Mesendoderm (in vitro differentiated cells): Measurements from ENCODE around the gene ACO2.

ENCODE experiments used
- DNase-seq: peaks from one replicate; pipeline ENCODE4 v3.0.0; 2013
- H2AK5ac ChIP-seq: 2 replicates; pipeline ENCODE4 v1.6.1; 2013; ENCODE audit warnings: low read length, inconsistent platforms
- H2BK120ac ChIP-seq: 2 replicates; pipeline ENCODE4 v1.6.1; 2013; ENCODE audit warnings: low read depth, mild to moderate bottlenecking, low read length, moderate library complexity, mixed read lengths
- H2BK15ac ChIP-seq: replicated peaks from 2 replicates; pipeline ENCODE4 v1.6.1; 2013; ENCODE audit warnings: low read depth, mild to moderate bottlenecking, moderate library complexity
- H2BK5ac ChIP-seq: 2 replicates; pipeline ENCODE4 v1.6.1; 2013; ENCODE audit warnings: low read length, inconsistent platforms
- H3K18ac ChIP-seq: 2 replicates; pipeline ENCODE4 v1.6.1; 2013; ENCODE audit warnings: mild to moderate bottlenecking, low read length, mixed read lengths
- H3K23ac ChIP-seq: one replicate; pipeline ENCODE4 v1.6.1; 2013; ENCODE audit warnings: low read length
- H3K27ac ChIP-seq: 2 replicates; pipeline ENCODE4 v1.5.1; 2013; ENCODE audit warnings: low read depth, mild to moderate bottlenecking, inconsistent platforms, low read length, moderate library complexity
- H3K27me3 ChIP-seq: 2 replicates; pipeline ENCODE4 v1.6.1; 2013; ENCODE audit warnings: low read length, control low read depth, mild to moderate bottlenecking, inconsistent platforms; ENCODE audit not compliant: insufficient read depth, poor library complexity
- H3K36me3 ChIP-seq: 2 replicates; pipeline ENCODE4 v1.6.1; 2013; ENCODE audit warnings: low read length, inconsistent platforms; ENCODE audit not compliant: control insufficient read depth, insufficient read depth
- H3K4ac ChIP-seq: one replicate; pipeline ENCODE4 v1.6.1; 2013; ENCODE audit warnings: low read depth, mild to moderate bottlenecking, low read length, moderate library complexity
- H3K4me1 ChIP-seq: 2 replicates; pipeline ENCODE4 v1.6.1; 2013; ENCODE audit warnings: low read depth, low read length, inconsistent platforms; ENCODE audit not compliant: control insufficient read depth
- H3K4me2 ChIP-seq: 2 replicates; pipeline ENCODE4 v1.6.1; 2013; ENCODE audit warnings: low read length
- H3K4me3 ChIP-seq: 2 replicates; pipeline ENCODE4 v1.5.1; 2013; ENCODE audit warnings: mild to moderate bottlenecking, low read length
- H3K56ac ChIP-seq: one replicate; pipeline ENCODE4 v1.6.1; 2013; ENCODE audit warnings: low read length
- H3K79me1 ChIP-seq: 2 replicates; pipeline ENCODE4 v1.6.1; 2013; ENCODE audit warnings: low read length, inconsistent platforms
- H3K79me2 ChIP-seq: 2 replicates; pipeline ENCODE4 v1.6.1; 2013; ENCODE audit warnings: mild to moderate bottlenecking, low read length; ENCODE audit not compliant: control insufficient read depth, insufficient read depth
- H3K9ac ChIP-seq: 2 replicates; pipeline ENCODE4 v1.6.1; 2013; ENCODE audit warnings: low read length, inconsistent platforms
- H4K5ac ChIP-seq: one replicate; pipeline ENCODE4 v1.6.1; 2013; ENCODE audit warnings: low read length
- H4K8ac ChIP-seq: one replicate; pipeline ENCODE4 v1.6.1; 2013; ENCODE audit warnings: low read depth, mild to moderate bottlenecking, control low read depth, low read length, moderate library complexity
- WGBS: extraction: QIAGEN DNeasy Blood & Tissue Kit; methylation state at CpG from one replicate; pipeline ENCODE4 v1.1.7; 2013; ENCODE audit warnings: low lambda C conversion rate, missing lambda C conversion rate; ENCODE audit not compliant: insufficient coverage; ENCODE audit errors: extremely low coverage; 5-methylcytosine and 5-hydroxymethylcytosine counted together

The ACO2 gene

GRCh38 chr22:41446639-41447434, 22.1 kb upstream of the ACO2 start, which contains the start of gene TOB2:
Gene TOB2 (minus strand): TSS chr22:41446801. CDS start chr22:41437345, 9,456 bp downstream.
- peak within 1 kb of the TSS; percentile 99 for H3K4me2 ChIP-seq
- H3K79me2 ChIP-seq: peaks cover 42% of the 10 kb centered on the region
- H3K27ac ChIP-seq: peak within 1 kb of the TSS; percentile 99
- peak within 1 kb of the TSS; percentile 93 for H3K4ac ChIP-seq
- peak within 1 kb of the TSS; percentile 88 for H2AK5ac ChIP-seq
- no peak within 1 kb of the TSS for H4K8ac ChIP-seq
- peak within 1 kb of the TSS; percentile 99 for H3K18ac ChIP-seq
- peak; percentile 98 for DNase-seq
- peak within 1 kb of the TSS; percentile 98 for H3K23ac ChIP-seq
- H3K56ac ChIP-seq: peak within 1 kb of the TSS; percentile 99
- peak within 1 kb of the TSS; percentile 99 for H3K9ac ChIP-seq
- peak within 1 kb of the TSS; percentile 97 for H2BK5ac ChIP-seq
- H3K36me3 ChIP-seq: peaks cover 3% of the 10 kb centered on the region
- H3K4me1 ChIP-seq: peaks cover 3% of the 10 kb centered on the region
- H3K27me3 ChIP-seq: no peaks in the 10 kb centered on the region
- no CpG with 5 or more reads among the region's 85 CpGs for WGBS
- H3K4me3 ChIP-seq: peak within 1 kb of the TSS; percentile 98
- no peak within 1 kb of the TSS for H4K5ac ChIP-seq
- no peak within 1 kb of the TSS for H2BK15ac ChIP-seq
- H2BK120ac ChIP-seq: peak within 1 kb of the TSS; percentile 73
- peaks cover 9% of the 10 kb centered on the region for H3K79me1 ChIP-seq

- H2BK120ac ChIP-seq: peak overlapping the region; percentile 64
- H2BK15ac ChIP-seq: no peak overlapping the region
- H3K56ac ChIP-seq: peak overlapping the region; percentile 99
- no peak overlapping the region for H2AK5ac ChIP-seq
- peak overlapping the region; percentile 98 for H3K23ac ChIP-seq
- H3K4me2 ChIP-seq: peak overlapping the region; percentile 99
- peak overlapping the region; percentile 84 for H3K4ac ChIP-seq
- H3K18ac ChIP-seq: peak overlapping the region; percentile 98
- H3K27ac ChIP-seq: peak overlapping the region; percentile 99
- no peak overlapping the region for H4K5ac ChIP-seq
- WGBS: no CpG with 5 or more reads among the region's 63 CpGs
- H3K4me3 ChIP-seq: peak overlapping the region; percentile 86
- H3K4me1 ChIP-seq: peaks cover 3% of the 10 kb centered on the region
- H3K9ac ChIP-seq: peak overlapping the region; percentile 96
- H3K79me2 ChIP-seq: peaks cover 35% of the 10 kb centered on the region
- H2BK5ac ChIP-seq: peak overlapping the region; percentile 97
- H3K36me3 ChIP-seq: peaks cover 2% of the 10 kb centered on the region
- DNase-seq: peak; percentile 86
- peak overlapping the region; percentile 77 for H4K8ac ChIP-seq
- peaks cover 4% of the 10 kb centered on the region for H3K79me1 ChIP-seq
- H3K27me3 ChIP-seq: no peaks in the 10 kb centered on the region
Measured at GRCh38 chr22:41447435-41448188, 21.3 kb upstream of the ACO2 start.

GRCh38 chr22:41448189-41448808, 20.6 kb upstream of the ACO2 start:
- Histone ChIP-seq H2BK15ac (no peak overlapping the region), H3K4me3 (peak overlapping the region; percentile 86), H4K5ac (no peak overlapping the region), H3K27ac (peak overlapping the region; percentile 99), H3K23ac (peak overlapping the region; percentile 83), H2BK120ac (peak overlapping the region; percentile 64), H3K79me2 (peaks cover 28% of the 10 kb centered on the region), H3K18ac (peak overlapping the region; percentile 98), H3K4me1 (peaks cover 3% of the 10 kb centered on the region), H2BK5ac (peak overlapping the region; percentile 97), H3K4ac (peak overlapping the region; percentile 84), H3K79me1 (peaks cover 1% of the 10 kb centered on the region), H3K56ac (peak overlapping the region; percentile 99), H3K27me3 (no peaks in the 10 kb centered on the region), H2AK5ac (no peak overlapping the region), H4K8ac (peak overlapping the region; percentile 77), H3K36me3 (no peaks in the 10 kb centered on the region), H3K4me2 (peak overlapping the region; percentile 99), H3K9ac (peak overlapping the region; percentile 96)
- peak; percentile 100 for DNase-seq
- no CpG with 5 or more reads among the region's 28 CpGs for WGBS

GRCh38 chr22:41458161-41458728, 10.7 kb upstream of the ACO2 start:
- no peak overlapping the region for H3K4me2 ChIP-seq
- no peak overlapping the region for H2AK5ac ChIP-seq
- H4K8ac ChIP-seq: no peak overlapping the region
- H3K56ac ChIP-seq: no peak overlapping the region
- H3K36me3 ChIP-seq: peaks cover 4% of the 10 kb centered on the region
- H2BK120ac ChIP-seq: no peak overlapping the region
- H3K79me2 ChIP-seq: no peaks in the 10 kb centered on the region
- H3K23ac ChIP-seq: no peak overlapping the region
- H3K4me1 ChIP-seq: no peaks in the 10 kb centered on the region
- H3K4me3 ChIP-seq: no peak overlapping the region
- no peak overlapping the region for H2BK15ac ChIP-seq
- H3K27me3 ChIP-seq: no peaks in the 10 kb centered on the region
- H4K5ac ChIP-seq: no peak overlapping the region
- no CpG with 5 or more reads among the region's 7 CpGs for WGBS
- H3K4ac ChIP-seq: no peak overlapping the region
- no peak for DNase-seq
- H3K9ac ChIP-seq: no peak overlapping the region
- H2BK5ac ChIP-seq: no peak overlapping the region
- H3K27ac ChIP-seq: no peak overlapping the region
- no peaks in the 10 kb centered on the region for H3K79me1 ChIP-seq
- H3K18ac ChIP-seq: no peak overlapping the region

- H2BK120ac ChIP-seq: no peak overlapping the region
- no peak overlapping the region for H2BK15ac ChIP-seq
- no peak overlapping the region for H2BK5ac ChIP-seq
- no CpG with 5 or more reads among the region's 1 CpG for WGBS
- no peak overlapping the region for H4K8ac ChIP-seq
- no peak overlapping the region for H4K5ac ChIP-seq
- H3K23ac ChIP-seq: no peak overlapping the region
- H3K27ac ChIP-seq: no peak overlapping the region
- H3K36me3 ChIP-seq: peaks cover 8% of the 10 kb centered on the region
- H3K56ac ChIP-seq: no peak overlapping the region
- no peaks in the 10 kb centered on the region for H3K27me3 ChIP-seq
- H3K4me2 ChIP-seq: no peak overlapping the region
- no peaks in the 10 kb centered on the region for H3K79me2 ChIP-seq
- H2AK5ac ChIP-seq: no peak overlapping the region
- H3K18ac ChIP-seq: no peak overlapping the region
- H3K4me1 ChIP-seq: no peaks in the 10 kb centered on the region
- no peak overlapping the region for H3K9ac ChIP-seq
- H3K4me3 ChIP-seq: no peak overlapping the region
- no peak for DNase-seq
- H3K4ac ChIP-seq: no peak overlapping the region
- peaks cover 3% of the 10 kb centered on the region for H3K79me1 ChIP-seq
Measured at GRCh38 chr22:41459431-41459830, 9.5 kb upstream of the ACO2 start.
